NB4 (cell line): ENCODE measurements around the gene ST6GALNAC3.

Experiments used
- DNase-seq: peaks from one replicate; pipeline ENCODE4 v3.0.0; 2010; ENCODE audit warnings: low read depth
- H3K4me3 ChIP-seq: one replicate; pipeline ENCODE4 v1.5.1; 2011; ENCODE audit warnings: mild to moderate bottlenecking, low read depth, low read length, moderate library complexity
- CTCF ChIP-seq: IDR thresholded peaks from one replicate; pipeline ENCODE4 v1.5.1; 2012; ENCODE audit warnings: low read depth, low read length
- MYC ChIP-seq: IDR thresholded peaks from 2 replicates; pipeline ENCODE4 v1.6.1; 2011; ENCODE audit warnings: low read depth, low read length
- POLR2A ChIP-seq: IDR thresholded peaks from 2 replicates; pipeline ENCODE4 v1.6.1; 2011; ENCODE audit warnings: mild to moderate bottlenecking; ENCODE audit not compliant: insufficient read length; ENCODE audit errors: extremely low read depth
- TF ChIP-seq, protein P1 (sequence below): IDR thresholded peaks from 2 replicates; pipeline ENCODE4 v1.6.1; 2011; ENCODE audit warnings: low read depth, low read length

ST6GALNAC3 gene

GRCh38 chr1:76302711-76303339, 228.3 kb downstream of the ST6GALNAC3 start:
- TF ChIP-seq CTCF: no peak
- no peak for TF ChIP-seq MYC
- DNase-seq: no peak
- H3K4me3 ChIP-seq: no peak overlapping the region

DNA sequence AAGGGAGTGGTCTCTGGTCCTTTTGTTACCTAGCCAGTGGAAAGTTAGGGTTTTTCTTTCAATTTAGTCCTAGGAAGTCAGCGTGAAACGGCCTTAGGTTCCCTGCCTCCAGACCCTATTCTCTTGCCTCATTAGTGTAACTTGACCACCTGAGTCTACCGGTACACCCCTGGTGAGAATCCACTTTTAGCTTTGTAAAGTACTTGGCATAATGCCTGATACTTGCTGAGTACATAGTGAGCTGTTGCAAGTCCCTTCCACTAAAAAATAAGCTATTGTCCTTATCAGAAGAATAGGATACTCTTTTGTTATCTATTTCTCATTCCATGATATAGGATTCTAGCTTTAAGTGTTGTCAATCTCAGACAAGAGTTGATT, 228.8 kb downstream of the ST6GALNAC3 start:
- DNase-seq: no peak
- TF ChIP-seq CTCF (no peak), POLR2A (no peak), MYC (no peak)
- TF ChIP-seq, protein P1, sequence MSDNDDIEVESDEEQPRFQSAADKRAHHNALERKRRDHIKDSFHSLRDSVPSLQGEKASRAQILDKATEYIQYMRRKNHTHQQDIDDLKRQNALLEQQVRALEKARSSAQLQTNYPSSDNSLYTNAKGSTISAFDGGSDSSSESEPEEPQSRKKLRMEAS: no peak
- no peak overlapping the region for H3K4me3 ChIP-seq

DNA sequence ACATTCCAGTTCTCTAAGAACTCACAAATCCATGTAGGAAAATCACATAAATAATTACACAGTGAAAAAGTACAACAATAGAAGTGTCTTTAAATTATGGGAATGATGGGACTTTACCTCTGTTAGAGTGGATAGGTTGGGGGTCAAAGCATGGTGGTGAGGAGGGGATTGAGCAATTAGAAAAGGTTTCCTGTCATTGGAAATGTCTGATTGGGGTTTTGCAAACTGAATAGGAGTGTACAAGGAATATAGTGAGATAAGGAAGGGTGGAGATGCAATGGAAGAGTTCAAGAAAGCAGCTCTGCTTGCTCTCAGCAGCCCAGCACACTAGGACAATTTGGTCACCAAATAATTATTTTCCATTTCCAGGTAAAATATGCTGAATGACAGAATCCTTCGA, 238.8 kb downstream of the ST6GALNAC3 start:
- DNase-seq: no peak
- no peak overlapping the region for H3K4me3 ChIP-seq
- TF ChIP-seq CTCF (no peak), POLR2A (no peak), MYC (no peak)
- TF ChIP-seq, protein P1: no peak

DNA sequence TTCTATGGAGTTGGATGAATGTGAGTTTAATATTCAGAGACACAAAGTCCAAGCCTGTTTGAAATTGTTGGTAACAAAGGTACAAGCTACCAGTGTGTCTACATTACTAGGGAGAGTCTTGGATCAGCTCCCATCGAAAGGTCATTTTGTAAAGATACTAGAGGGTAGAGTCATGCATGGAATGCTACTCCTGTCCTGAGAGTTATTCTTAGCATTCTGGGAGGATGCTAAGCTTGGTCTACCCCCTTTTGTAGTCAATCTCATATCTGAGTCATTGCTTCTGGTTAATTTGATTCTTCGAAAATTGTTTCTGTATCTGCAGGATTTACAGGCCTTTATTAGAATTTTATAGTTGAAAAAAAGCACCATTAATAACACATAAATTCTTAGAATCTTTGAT, 240.2 kb downstream of the ST6GALNAC3 start:
- TF ChIP-seq, protein P1: no peak
- no peak for TF ChIP-seq CTCF
- no peak for TF ChIP-seq POLR2A
- no peak for TF ChIP-seq MYC
- H3K4me3 ChIP-seq: no peak overlapping the region
- DNase-seq: no peak

- TF ChIP-seq, protein P1: no peak
- TF ChIP-seq CTCF (no peak), MYC (no peak), POLR2A (no peak)
- H3K4me3 ChIP-seq: no peak overlapping the region
- no peak for DNase-seq
Observed at GRCh38 chr1:76317299-76317900, 242.9 kb downstream of the ST6GALNAC3 start.

DNA sequence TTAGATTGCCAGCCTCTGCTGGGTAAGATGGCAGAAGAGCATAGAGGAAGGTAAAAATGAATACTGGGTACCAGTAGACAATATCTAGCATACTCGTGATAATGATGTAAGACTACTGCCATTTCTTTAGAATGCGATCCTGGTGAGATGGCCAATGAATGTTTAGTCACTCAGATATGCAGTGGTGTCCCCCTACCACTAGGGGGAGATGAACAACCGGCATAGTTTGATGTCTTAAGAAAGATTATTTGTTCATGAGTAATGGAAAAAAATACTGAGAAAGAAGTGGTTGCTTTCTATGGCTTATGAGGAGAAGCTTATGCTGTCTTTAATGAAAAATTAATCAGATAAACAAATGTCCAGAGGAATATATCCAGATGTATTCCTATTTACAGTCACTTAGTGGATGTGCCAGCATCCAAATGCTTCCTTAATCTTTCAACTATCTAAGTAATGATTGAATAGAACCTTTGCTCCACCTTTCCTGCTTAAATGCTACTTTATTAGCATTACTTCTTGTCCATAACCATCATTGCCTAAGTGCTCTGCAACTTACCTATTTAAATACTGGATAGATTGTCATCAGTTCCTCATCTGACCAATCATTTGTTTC, 256.6 kb downstream of the ST6GALNAC3 start:
- DNase-seq: peak; percentile 64
- peak; percentile 91 for TF ChIP-seq CTCF
- TF ChIP-seq MYC: no peak
- H3K4me3 ChIP-seq: no peak overlapping the region
